NCI-H226 (cell line): ENCODE measurements around the gene VILL.

Source experiments
- DNase-seq: peaks from one replicate; pipeline ENCODE4 v3.0.0-alpha.2; 2015

VILL gene

DNA sequence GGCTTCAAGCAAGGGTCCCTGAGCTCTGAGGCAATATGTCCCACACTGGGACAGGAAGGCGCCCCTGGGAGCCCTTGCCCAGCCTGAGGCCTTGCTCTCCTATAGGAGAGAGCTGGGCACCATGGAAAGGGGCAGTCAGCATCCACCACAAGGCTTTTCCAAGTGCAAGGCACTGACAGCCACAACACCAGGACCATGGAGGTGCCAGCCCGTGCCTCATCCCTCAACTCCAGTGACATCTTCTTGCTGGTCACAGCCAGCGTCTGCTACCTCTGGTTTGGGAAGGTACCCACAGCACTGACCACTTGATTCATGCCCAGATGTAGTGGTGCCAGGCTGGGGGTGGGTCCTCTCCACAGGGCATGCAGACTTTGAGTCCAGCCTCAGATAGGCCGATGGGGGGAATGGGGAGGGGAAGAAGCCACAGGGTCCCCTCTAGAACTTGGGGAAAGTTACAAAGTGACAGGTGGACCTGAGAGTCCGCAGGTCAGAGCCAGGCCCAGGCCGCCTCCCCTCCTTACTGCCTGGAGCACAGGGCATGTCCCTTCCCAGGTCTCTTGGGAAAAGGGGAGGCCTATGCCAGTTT, 11.8 kb downstream of the VILL start:
- no peak for DNase-seq

DNA sequence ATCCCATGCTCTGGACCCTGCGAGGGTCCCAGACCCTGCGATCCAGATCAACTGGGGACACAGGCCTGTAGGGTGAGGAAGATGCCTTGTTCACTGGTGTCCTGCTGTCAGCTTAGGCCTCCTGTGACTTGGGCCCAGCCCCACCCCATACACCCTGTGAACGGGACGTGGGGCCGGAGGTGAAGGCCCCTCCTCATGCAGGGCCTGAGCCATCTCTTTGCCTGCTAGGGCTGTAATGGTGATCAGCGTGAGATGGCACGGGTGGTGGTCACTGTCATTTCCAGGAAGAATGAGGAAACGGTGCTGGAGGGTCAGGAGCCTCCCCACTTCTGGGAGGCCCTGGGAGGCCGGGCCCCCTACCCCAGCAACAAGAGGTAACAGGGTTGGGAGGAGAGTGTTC, 12.4 kb downstream of the VILL start:
- DNase-seq: no peak

DNA sequence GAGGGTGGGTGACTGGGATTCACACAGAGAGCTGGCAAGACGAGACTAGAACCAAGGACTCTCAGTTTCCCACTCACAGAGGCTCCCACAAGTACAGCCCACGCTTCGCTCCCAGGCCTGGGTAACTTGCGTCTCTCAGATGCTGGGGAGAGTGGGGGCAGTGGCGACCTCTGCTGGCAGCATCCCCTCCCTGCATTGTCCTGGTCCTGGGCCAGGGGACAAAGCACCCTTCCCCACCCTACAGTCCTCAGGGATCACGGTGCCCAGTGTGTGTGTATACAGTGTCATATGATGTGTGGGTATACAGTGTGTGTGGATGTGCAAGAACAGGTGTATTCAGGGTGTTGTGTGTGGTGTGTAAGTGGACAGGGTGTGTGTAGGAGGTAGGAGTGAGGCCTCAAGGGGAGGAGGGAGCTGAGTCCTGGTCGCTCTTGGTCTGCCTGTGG, 12.8 kb downstream of the VILL start:
- DNase-seq: no peak

DNA sequence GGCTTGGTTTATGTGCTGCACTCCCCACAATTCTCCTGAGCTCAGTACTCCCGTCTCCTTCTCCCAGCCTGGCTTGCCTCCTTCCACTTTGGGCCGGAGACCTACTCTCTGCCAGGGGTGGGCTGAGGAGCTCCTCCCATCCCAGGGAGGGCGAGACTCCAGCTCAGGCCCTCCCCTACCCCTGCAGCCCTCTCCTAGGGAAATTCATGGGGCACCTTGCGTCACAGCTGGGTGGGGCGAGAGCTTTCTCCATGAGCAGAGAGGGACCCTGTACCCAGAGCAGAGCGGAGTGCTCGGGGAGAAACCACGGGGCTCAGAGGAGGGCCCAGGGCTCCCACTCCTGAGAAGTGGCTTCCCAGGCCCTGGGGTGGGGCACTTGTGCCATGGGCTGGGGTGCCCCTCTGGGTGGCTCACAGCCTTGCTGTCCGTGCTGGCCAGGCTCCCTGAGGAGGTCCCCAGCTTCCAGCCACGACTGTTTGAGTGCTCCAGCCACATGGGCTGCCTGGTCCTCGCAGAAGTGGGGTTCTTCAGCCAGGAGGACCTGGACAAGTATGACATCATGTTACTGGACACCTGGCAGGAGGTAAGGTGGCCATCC, 13.3 kb downstream of the VILL start:
- DNase-seq: no peak

DNA sequence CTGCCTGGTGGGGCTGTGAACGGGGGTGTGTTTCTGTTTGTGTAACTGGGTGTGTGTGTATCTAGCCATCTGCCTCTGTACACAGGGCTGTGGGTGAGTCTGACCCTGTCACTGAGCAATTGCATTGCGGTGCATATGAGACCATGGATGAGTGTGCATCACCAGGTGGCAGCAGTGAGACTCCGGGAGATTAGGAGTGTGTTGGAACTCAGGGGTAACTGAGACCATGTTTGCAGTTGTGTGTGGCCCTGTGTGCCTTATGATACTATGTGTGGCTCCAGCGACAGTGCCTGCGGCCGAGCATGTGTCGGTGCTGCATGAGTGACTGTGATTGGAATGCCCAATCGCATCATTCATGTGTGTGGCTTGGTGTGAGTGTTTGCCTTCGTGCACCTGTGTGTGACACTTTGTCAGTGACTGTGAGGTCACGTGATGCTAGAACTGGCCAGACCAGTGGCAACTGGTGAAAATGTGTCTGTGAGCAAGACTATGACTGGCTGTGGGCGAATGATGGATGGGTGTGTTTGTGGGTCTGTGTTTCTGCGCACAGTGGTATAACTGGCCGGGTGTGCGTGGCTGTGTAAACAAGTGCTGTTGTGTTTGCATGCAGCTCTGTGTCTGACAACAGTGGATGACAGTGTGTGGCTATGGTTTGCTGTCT, 14.0 kb downstream of the VILL start:
- DNase-seq: peak; percentile 42

DNA sequence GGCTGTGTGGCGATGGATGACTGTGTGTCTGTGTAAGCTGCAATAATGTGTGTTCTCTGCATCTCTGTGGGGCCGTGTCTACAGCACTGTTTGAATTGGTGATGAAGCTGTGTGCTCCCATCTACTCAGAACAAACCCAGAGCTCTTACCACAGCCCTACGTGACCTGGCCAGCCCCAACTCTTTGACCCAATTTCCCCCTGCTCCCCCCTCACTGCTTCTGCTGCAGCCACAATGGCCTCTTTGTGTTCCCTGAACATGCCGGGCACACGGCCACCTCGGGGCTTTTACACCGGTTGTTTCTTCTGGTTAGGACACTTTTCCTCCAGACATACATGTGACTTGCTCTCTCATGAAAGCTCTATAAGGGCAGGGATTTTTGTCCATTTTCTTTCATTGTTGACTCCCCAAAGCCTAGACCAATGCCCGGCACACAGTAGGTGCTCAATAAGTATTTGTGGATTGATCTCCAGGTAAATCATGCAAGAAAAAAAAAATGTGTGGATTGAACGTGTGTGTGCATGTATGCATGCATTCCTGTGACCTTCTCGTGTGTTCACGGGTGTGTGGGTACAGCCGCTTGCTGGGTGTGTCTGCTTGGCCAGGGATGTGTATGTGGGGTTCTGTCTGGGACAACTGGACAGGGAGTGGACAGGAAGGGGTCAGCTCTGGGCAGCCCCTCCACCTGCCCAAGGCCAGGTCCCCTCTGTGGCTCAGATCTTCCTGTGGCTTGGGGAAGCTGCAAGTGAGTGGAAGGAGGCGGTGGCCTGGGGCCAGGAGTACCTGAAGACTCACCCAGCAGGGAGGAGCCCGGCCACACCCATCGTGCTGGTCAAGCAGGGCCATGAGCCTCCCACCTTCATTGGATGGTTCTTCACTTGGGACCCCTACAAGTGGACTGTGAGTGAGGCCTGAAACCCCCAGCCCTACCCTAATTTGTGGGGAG, 14.8 kb downstream of the VILL start:
- no peak for DNase-seq

DNA sequence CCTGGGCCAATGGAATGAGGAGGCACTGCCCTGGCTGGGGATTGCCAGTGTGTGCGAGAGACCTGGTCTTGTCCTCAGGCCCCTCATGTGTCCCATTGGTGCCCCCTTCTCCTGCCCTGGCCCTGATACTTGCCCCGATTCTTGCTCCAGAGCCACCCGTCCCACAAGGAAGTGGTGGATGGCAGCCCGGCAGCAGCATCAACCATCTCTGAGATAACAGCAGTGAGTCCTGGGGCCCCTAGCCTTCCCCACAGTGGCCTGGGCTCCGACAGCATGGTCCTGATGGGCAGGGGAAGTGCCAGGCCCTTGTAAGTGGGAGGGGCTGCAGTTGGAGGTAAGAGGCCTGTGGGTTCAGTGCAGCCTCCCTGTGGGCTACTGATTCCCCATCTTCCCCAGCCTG, 15.4 kb downstream of the VILL start:
- no peak for DNase-seq

DNA sequence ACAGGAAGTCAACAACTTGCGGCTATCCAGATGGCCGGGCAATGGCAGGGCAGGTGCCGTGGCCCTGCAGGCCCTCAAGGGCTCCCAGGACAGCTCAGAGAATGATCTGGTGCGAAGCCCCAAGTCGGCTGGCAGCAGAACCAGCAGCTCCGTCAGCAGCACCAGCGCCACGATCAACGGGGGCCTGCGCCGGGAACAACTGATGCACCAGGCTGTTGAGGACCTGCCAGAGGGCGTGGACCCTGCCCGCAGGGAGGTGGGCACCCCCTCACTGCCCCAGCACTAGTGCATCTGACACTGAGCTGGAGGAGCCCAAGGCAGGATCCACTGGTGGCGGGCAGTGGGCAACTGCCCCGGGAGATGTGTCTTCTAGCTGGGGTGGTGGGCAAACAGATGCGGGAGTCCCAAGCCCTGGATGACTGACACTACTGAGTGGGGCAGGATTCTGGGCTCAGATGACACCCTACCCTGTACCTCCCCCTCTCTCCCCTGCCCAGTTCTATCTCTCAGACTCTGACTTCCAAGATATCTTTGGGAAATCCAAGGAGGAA, 15.9 kb downstream of the VILL start:
- DNase-seq: no peak

DNA sequence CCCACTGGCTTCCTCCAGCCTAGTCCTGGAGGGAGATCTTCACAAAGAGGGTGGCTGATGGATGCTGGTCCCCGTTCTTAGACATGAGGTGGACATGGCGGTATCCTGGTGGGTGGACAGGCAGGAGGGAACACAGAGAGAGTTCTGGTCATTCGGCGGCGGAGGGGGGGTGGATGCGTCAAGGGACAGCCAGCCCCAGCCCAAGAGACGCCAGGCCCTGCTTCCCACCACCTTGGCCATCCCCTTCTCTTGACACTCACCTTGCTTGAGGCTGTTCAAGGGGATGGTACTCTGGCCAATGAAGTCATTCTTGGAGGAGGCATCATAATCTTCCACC, 17.1 kb downstream of the VILL start:
- no peak for DNase-seq

DNA sequence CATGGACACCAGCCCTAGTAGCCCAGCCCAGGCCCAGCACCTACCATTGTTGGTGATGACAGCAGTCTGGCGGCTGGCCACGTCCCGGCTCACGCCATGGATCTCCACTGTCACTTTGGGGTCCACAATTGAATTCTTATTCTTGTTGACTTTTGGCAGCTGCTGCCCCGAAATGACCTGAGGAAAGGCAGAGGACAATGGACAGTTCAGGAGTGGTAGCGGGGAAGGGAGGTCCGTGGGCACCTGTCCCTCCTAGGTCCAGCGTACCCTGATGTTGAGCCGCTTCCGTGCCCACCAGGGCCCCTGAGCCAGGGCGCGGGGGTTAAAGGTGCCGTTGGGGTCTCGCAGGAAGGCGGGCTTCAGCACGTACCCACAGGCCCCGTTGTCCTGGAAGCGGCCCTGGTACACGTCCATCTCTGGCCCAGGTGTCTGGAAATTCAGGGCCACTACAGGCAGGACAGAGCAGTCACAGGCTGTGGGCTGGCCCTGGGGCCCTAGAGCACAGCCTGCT, 17.7 kb downstream of the VILL start:
- no peak for DNase-seq

DNA sequence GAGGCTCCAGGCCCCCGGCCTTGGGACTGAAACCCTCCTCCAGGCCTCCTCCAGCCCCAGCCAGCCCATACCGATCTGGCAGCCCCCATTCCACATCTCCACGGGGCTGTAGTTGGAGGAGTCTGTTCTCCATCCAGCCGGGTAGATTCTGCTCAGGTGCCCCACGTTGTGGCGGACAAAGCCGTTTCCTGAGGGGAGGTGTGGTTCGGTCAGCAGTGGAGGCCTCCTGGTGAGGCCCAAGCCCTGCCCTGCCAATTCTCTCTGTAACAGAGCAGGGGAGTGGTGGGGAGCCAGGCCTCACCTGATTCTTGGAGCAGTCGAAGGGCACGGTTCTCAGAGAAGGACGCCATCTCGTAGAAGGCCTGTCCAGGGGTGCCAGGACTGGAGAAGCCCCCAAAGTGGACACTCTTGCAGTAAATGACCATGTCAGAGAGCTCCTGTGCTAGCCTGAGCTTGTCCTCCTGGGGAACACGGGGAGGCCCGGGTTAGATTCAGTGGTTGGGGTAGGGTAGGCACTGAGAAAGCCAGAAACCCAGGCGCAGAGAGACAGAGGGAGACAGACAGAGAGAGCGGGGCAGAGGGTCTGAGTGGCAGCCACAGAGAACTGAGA, 18.5 kb downstream of the VILL start:
- no peak for DNase-seq

DNA sequence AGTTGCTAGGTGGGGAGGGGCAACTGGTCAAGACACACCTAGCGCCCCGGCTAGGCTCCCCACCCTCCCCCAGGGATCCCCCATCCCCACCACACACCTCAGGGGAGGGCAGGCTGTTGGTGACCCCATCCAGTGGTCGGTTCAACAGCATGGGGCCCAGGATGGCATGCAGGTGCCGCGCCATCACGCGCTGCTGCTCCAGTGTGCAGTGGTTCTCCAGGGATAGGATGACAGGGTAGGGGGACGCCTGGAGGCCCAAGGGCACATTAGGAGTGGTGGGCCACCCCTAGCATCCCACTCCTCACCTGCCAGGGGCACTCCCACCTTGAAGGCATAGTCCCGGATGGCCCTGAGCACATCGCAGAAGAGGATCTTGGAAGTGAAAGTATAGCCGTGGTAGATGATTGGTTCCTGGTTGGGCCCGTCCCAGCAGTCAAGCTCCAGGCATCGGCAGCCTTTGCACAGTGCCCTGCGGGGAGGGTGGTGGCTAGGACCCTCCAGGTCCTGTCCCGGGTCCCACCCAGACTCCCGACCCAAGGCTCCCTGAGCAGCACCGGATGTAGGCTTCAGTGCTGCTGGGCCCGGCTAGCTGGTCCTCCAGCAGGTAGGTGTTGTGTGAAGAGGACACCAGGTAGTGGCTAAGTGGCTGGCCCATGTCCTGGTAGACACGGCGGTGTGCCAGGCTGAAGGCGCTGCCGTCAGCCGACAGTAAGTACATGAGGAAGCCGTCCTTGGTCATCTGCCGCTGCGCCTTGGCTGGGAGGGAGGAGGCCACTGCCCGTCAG, 19.4 kb downstream of the VILL start:
- DNase-seq: no peak

DNA sequence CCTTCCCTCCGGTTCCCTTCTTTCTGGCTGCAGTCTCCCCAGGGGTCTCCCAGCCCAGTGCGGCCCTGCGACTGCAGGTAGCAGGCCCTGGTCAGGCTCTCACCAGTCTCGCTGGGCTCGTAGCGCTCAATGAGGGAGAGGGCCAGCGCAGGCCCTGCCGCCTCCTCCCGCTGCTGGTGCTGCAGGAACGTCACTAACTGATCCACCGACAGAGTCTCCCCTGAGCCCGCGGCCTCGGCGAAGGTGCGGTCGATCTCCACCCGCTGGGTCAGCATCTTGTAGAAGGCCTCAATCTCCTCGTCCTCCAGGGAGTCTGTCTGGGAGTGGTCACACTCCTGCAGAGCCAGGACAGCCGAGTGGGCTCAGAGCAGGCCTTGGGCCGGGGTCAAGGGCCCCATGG, 20.5 kb downstream of the VILL start:
- no peak for DNase-seq

DNA sequence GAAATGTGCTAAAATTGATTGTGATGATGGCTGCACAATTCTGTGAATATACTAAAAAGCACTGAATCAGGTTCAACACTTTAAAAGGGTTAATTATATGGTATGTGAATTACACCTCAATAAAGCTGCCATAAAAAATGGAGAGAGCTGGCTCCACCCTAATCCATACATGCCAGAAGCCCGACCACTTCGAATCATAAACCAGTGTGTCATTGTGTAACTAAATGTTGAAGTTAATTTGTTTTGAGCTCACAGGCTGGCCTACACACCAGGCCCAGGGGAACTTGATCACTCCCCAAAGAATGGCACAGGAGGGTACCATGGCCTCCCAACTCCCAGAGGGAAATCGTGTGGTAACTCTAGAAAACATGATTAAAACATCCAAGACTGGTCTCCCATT, 24.9 kb downstream of the VILL start:
- DNase-seq: no peak

DNA sequence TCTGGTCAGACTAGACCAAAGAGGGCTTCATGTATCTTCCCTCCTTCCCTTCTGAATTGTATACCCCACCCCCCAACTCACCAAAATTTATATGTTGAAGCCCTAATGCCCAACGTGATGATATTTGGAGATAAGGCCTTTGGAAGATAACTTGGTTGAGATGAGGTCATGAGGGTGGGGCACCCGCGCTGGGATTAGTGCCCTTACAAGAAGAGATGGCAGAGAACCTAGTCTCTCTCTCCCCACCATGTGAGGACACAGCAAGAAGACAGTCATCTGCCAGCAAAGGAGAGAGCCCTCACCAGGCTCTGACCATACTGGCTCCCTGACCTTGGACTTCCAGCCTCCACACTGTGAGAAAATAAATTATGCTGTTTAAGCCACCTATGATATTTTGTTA, 25.4 kb downstream of the VILL start:
- DNase-seq: no peak

DNA sequence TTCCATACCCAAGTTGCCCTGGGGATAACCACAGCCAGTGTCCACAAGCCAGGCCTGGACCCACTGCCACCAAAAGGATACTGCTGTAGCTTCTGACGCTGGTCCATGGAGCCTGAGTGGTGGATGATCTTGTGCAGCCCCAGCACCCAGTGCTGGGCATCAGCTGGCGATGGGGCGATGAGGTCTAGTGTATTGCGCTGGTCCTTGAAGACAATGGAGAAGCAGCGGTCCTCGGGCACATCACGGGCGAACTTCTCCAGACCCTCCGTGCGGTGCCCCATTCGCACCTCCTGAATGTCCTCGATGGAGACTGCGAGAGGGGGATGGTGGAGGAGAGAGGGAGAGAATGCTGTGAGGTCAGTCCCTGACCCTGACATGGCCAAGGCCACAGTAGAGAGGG, 25.8 kb downstream of the VILL start:
- no peak for DNase-seq

DNA sequence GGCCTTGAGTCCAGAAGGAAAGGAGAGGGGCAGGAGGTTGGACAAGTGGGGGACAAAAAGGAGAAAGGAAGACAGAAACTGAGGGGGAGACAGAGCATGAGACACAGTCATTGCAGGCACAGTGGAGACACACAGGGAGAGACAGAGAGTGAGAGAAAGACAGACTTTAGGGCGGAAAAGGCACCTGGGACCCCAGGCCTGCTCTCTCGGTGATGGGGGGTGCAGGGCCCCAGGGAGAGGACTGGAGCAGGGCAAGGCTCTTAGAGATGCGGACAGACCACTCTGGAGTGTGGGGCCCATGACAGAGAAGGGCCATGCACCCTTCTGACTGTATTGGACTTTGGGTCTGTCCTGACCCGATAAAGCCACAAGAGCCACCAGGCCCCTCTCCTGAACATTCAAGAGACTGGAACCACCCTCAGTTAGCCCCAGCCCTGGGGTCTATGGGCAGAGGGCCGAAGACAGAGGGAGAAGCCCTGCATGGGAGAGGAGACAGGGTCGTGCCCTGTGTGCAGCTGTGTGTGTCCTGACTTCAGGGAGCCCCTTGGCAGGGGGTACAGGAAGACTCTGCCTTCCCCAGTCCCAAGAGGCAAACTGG, 26.4 kb downstream of the VILL start:
- DNase-seq: no peak

DNA sequence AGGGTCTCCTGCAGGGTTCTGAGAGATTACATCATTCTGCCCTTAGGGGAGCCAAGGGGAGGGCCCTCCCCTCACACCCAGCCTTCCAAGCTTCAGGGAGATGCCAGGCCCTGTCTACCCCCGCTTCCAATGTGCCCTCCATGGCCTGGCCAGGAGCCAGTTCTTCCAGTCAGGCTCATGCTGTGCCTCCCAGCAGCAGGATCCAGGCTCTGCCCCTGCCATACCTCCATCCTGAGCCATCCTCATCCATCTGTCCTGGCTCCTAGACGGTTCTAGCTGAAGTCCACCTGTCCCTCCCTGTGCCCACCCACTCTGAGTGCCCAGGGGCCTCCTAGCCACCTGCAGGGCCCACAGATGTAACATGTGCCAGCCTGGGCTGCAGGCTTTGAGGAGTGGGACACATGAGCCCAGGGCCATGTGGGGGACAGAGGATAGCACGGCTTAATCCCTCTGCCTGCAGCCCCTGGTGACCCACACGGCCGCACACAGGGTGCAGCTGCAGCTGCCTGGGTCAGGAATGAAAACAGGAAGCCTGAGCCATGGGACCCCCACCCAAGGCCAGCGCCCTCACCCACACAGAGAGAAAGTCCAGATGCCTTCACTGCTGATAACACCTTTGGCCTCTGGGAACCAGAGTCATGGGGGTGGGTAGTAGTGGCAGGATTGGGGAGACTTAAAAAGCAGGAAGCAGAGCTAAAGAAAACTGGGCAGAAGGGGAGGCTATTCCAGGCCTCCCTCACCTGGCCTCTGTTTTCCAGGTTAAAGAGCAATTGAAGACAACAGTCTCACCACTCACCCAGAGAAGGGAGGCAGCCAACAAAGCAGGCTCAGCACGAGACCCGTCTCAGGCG, 27.1 kb downstream of the VILL start:
- no peak for DNase-seq

DNA sequence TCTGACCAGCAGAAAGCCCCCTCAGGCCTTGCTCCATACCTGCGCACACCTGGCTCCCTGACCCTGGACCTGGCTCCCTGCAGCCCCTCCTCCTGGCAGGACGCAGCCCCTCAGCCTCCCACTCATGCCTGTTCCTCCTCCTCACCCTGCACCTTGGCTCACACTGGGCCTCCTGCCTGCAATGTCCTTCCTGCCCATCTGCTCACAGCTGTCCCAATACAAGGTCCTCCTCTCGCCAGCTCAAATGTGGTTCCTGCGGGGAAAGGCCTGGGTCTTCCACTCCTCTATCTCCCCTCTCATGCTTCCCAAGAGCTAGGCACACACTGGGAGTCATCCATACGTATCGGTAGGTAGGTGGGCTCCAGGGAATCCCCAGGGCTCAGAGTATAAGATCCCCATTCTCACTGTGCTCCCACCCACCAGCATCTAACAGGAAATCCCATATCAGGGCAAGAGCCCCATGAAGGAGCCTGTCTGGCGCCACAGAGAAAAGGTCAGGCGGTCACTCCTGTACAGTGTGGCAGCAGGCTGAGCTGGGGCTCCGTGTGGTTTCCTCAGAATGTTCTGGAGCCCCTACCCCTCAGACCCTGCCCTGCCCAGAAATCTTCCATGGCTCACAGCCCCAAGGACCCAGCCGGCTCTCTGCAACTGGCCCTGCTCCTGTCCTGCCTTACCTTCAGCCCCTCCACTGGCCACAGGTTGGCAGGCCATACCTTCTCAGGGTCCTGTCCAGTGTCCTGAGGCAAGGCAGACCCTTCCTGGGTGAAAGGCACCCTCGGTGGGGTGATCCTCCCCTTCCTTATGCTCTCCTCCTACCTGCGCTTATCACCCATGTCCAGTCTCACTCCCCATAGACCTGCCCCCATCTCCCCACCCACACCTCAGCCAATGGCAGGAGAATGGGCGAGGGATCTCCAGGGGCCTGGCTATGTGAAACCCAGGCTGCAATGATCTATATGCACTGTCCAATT, 28.0 kb downstream of the VILL start:
- no peak for DNase-seq
